GM12864 (cell line): ENCODE results near the gene PCLO.

ENCODE experiments used
- DNase-seq: peaks from one replicate; pipeline ENCODE4 v3.0.0-alpha.2; 2011; ENCODE audit warnings: low read depth
- H3K4me3 ChIP-seq: 2 replicates; pipeline ENCODE4 v1.5.1; 2011; ENCODE audit warnings: mild to moderate bottlenecking, low read depth, low read length, control low read depth
- TF ChIP-seq, protein P1 (sequence below): IDR thresholded peaks from 2 replicates; pipeline ENCODE4 v1.5.1; 2011; ENCODE audit warnings: low read depth, mild to moderate bottlenecking, moderate library complexity, low read length, control low read depth, inconsistent platforms; ENCODE audit errors: missing control alignments

Gene PCLO

DNA sequence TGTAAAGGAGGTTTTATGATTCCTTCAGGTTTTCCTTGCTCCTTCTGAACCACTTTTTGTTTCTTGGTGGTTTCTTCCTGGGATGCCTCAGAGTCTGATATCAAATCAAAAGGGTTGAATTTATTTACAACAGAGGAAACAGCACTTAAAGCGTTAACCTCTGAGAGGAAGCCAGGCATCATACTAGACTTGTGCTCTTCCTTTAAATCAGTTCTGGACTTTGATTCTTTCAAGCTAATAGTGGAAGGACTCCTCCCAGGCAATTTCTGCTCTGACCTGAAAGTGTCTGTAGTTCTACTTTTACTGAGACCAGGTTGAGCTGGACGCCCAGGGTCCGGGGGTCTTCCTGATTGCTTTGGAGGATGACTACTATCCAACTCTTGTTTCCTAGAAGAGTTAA, 6.7 kb downstream of the PCLO start:
- TF ChIP-seq, protein P1, sequence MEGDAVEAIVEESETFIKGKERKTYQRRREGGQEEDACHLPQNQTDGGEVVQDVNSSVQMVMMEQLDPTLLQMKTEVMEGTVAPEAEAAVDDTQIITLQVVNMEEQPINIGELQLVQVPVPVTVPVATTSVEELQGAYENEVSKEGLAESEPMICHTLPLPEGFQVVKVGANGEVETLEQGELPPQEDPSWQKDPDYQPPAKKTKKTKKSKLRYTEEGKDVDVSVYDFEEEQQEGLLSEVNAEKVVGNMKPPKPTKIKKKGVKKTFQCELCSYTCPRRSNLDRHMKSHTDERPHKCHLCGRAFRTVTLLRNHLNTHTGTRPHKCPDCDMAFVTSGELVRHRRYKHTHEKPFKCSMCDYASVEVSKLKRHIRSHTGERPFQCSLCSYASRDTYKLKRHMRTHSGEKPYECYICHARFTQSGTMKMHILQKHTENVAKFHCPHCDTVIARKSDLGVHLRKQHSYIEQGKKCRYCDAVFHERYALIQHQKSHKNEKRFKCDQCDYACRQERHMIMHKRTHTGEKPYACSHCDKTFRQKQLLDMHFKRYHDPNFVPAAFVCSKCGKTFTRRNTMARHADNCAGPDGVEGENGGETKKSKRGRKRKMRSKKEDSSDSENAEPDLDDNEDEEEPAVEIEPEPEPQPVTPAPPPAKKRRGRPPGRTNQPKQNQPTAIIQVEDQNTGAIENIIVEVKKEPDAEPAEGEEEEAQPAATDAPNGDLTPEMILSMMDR: no peak
- no peak overlapping the region for H3K4me3 ChIP-seq
- DNase-seq: no peak

DNA sequence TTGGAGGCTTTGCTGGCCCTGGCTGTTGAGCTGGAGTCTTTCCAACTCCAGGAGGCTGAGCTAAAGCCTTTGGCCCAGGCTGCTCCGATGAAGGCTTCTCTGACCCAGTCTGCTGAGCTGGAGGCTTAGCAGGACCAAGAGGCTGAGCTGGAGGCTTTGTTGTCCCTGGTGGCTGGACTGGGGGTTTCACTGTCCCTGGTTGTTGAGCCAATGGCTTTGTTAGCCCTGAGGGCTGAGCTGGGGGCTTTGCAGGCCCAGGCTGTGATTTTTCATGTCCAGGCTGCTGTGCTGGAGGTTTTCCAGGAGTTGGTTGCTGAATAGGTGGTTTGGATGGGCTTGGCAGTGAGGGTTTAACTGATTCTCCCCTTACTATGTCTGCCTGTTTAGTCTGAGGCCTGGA, 7.3 kb downstream of the PCLO start:
- H3K4me3 ChIP-seq: no peak overlapping the region
- TF ChIP-seq, protein P1: no peak
- DNase-seq: no peak

DNA sequence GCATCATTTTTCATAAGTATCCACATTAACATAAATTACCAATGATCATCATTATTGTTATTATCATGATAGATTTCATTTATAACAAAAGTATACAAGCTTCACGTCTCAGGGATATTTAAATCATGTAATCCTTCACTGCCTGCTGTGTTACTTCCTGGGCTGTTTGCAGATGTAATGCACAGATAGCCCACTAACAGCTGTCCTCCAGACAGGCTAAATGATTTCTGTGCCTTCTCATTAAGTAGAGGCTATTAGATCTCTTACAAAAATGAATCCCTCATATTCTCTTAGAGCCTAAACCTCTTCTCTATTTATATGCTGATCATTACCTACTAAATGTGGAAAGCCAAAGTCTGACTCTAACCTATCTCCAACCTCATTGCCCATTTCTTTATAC, 9.3 kb downstream of the PCLO start:
- H3K4me3 ChIP-seq: no peak overlapping the region
- TF ChIP-seq, protein P1: no peak
- DNase-seq: no peak

DNA sequence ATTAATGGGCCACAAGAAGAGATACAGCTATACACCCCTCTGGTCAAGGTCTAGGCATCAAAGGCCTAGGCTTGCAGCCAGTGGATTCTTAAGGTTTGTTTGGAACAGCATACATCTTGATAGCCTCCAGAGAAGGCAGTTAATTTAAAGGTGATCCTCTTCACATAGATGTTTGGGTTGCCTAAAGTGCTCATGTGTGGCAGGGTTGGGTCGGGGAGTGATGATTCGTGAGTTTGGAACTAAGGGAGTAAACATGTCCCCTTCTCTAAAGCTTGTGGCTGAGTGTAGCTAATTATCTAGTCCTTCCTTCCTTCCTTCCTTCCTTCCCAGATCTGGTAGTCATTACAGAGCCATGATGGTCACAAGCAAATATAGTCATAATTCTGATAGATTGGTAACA, 12.4 kb downstream of the PCLO start:
- TF ChIP-seq, protein P1: no peak
- no peak overlapping the region for H3K4me3 ChIP-seq
- no peak for DNase-seq

DNA sequence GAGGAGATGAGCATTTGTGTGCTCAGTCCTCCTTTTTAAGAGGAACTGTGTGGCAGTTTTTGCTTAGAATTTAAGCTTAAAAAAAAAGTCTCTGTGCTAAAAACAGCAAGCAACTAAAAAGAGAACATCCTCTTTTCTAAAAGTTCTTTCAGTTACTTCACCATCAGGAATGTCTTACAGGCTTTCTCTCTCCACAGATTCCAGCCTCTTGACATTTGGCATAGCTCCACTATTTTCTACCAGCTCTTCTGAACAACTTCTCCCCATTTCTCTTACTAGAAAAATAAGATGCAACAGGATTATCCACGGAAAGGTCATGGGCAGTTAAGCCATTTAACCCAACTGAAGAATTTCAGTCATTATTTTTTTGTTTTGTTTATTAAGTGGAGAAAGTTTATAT, 13.2 kb downstream of the PCLO start:
- TF ChIP-seq, protein P1: no peak
- H3K4me3 ChIP-seq: no peak overlapping the region
- DNase-seq: no peak

DNA sequence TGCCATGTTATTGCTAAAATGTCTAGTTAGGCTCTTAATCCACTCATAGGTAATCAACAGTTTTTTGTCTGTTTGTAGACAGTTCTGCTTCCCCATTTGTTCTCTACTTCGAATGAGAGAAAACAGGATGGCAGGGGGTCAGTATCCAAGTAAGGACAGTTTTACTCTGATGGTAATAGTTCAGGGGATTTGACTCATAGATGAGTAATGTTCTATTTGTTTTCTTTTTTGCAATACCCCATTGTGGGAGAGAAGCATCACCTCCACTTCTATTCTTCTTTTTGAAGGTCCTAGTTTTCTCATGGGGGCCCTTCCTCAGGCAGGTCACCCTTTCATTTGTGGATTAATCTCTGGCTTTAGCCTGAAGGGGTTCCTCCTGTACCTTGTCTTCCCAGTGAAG, 13.9 kb downstream of the PCLO start:
- DNase-seq: no peak
- no peak overlapping the region for H3K4me3 ChIP-seq
- TF ChIP-seq, protein P1: no peak

DNA sequence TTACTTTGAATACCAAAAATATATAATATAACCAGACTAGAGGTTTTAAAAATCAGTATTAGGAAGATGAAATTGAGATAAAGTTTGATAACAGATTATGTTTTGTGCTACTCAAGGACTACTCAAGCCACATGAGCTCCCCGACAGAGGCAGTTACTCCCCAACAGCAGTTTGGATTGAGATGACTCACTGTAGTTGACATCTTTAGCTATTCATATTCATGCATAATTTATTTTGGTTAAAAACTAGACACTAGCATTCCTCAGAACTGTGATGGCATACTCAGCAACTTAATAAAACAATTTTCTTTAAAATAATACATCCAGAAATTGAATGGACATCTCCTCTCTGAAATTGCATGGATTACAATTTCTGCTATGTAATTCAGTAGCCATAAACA, 19.6 kb downstream of the PCLO start:
- no peak overlapping the region for H3K4me3 ChIP-seq
- DNase-seq: no peak
- TF ChIP-seq, protein P1: no peak
